Kidney (tissue), 14 donors: Measurements from ENCODE around the gene H2BW2. TPM values are rescaled to one million over a fixed set of nuclear protein-coding genes. Genes with fewer than 3 reads are reported as not detected.
"Not testable (repeated sequence)": the region's sequence is repeated elsewhere in the genome, so short reads cannot be mapped to it uniquely, and the experiment has no call there.

Source experiments
- DNase-seq, 5 donors: peaks; one replicate each; pipeline ENCODE4 v3.0.0-alpha.2; 2013 to 2020
- FAIRE-seq: peaks from 2 replicates; lab custom pipeline; 2012; peaks lifted over from hg19 to GRCh38; lab: Jason Lieb, UNC
- H3K27ac ChIP-seq, 2 donors: one replicate each; pipeline ENCODE4 v1.7.0; 2013; ENCODE audit warnings: low read depth in 2 of 2, low read length in 2 of 2, inconsistent platforms in 1 of 2
- H3K27me3 ChIP-seq: one replicate; pipeline ENCODE4 v1.7.1; 2013; ENCODE audit warnings: low read length, inconsistent platforms; ENCODE audit not compliant: control insufficient read depth, insufficient read depth
- H3K36me3 ChIP-seq, 3 donors: one replicate each; pipeline versions ENCODE4 v1.7.0 to v1.7.1; 2013; ENCODE audit warnings: low read length in 3 of 3, control low read depth in 1 of 3, inconsistent platforms in 1 of 3; ENCODE audit not compliant: insufficient read depth in 3 of 3, control insufficient read depth in 2 of 3
- H3K4me1 ChIP-seq, 3 donors: one replicate each; pipeline versions ENCODE4 v1.7.0 to v1.7.1; 2013; ENCODE audit warnings: low read length in 3 of 3, inconsistent platforms in 1 of 3, low read depth in 1 of 3; ENCODE audit not compliant: control insufficient read depth in 2 of 3, insufficient read depth in 2 of 3
- H3K4me3 ChIP-seq, 3 donors: one replicate each; pipeline versions ENCODE4 v1.7.0 to v1.8.1; 2013; ENCODE audit warnings: low read length in 3 of 3, control low read depth in 1 of 3, inconsistent platforms in 1 of 3
- H3K9ac ChIP-seq, 3 donors: one replicate each; pipeline versions ENCODE4 v1.7.0 to v1.7.1; 2013; ENCODE audit warnings: low read length in 3 of 3, control low read depth in 1 of 3, inconsistent platforms in 1 of 3
- H3K9me3 ChIP-seq, 3 donors: one replicate each; pipeline versions ENCODE4 v1.7.0 to v1.7.1; 2013; ENCODE audit warnings: low read length in 3 of 3, control low read depth in 1 of 3, inconsistent platforms in 1 of 3; ENCODE audit not compliant: control insufficient read depth in 2 of 3, insufficient read depth in 1 of 3
- CTCF ChIP-seq: IDR thresholded peaks from 3 replicates; pipeline ENCODE4 v1.5.1; 2012; ENCODE audit warnings: mild to moderate bottlenecking, moderate library complexity, borderline replicate concordance; ENCODE audit not compliant: insufficient read depth; ENCODE audit errors: extremely low read depth
- intact Hi-C: fragments of 100-400 bp; cut with DNase I; formaldehyde crosslinking; loops from one replicate; pipeline ENCODE4 v1.11.1; 2022
- polyA plus RNA-seq: library from polyadenylated mRNA; stranded (reverse); fragments of 350-450 nt; fragmentation: Illumina TruSeq; extraction: RNeasy Lipid Tissue Mini Kit (QIAGEN cat#74804); gene quantifications from one replicate; pipeline ENCODE4 v1.2.3, GENCODE V29; 2014; ENCODE audit warnings: low read depth, low replicate concordance; ENCODE audit not compliant: insufficient read depth
- total RNA-seq: library from RNA; stranded (reverse); fragmentation: NEBNext Ultra II Directional; extraction: Animal tissue kit (Norgen Biotek cat#: 25700); gene quantifications from one replicate; pipeline ENCODE4 v1.2.1, GENCODE V29; 2021
- donor health status: control.
- donor health status: control.
- donor health status: control.
- donor health status: control.
- donor health status: control.
- donor health status: DM: yes; HTN: yes; CAD: no.
- donor health status: Normal renal cell carcinoma (clear cell type).

The H2BW2 gene
- total and polyA plus RNA-seq, 2 donors from 2014 or later: not detected

- Histone ChIP-seq H3K4me3 (no peak overlapping the region), H3K9ac (no peak overlapping the region), H3K27me3 (peaks cover 2% of the 10 kb centered on the region), H3K27ac (no peak overlapping the region), H3K36me3 (no peaks in the 10 kb centered on the region), H3K4me1 (no peaks in the 10 kb centered on the region), H3K9me3 (no peaks in the 10 kb centered on the region)
- TF ChIP-seq CTCF: no peak
- no peak for FAIRE-seq
- DNase-seq: no peak
- intact Hi-C loops: no loop called here
These were observed 1.2 kb downstream of the H2BW2 start for GRCh38 chrX:104041003-104041402.

GRCh38 chrX:104045642-104046041 is 5.9 kb downstream of the H2BW2 start:
- Histone ChIP-seq H3K4me3 (no peak overlapping the region), H3K4me1 (no peaks in the 10 kb centered on the region), H3K36me3 (no peaks in the 10 kb centered on the region), H3K27me3 (no peaks in the 10 kb centered on the region), H3K27ac (no peak overlapping the region), H3K9ac (no peak overlapping the region), H3K9me3 (no peaks in the 10 kb centered on the region)
- TF ChIP-seq CTCF: no peak
- FAIRE-seq (no peak), DNase-seq (no peak)
- intact Hi-C loops: no loop called here

- no peak for FAIRE-seq
- Histone ChIP-seq H3K4me1 (no peaks in the 10 kb centered on the region), H3K4me3 (no peak overlapping the region), H3K9me3 (no peaks in the 10 kb centered on the region), H3K27ac (no peak overlapping the region), H3K27me3 (no peaks in the 10 kb centered on the region), H3K36me3 (no peaks in the 10 kb centered on the region), H3K9ac (no peak overlapping the region)
- no peak for DNase-seq
- no peak for TF ChIP-seq CTCF
- intact Hi-C loops: no loop called here
These were observed 7.4 kb downstream of the H2BW2 start for GRCh38 chrX:104047171-104047570.

GRCh38 chrX:104054956-104055355 is 15.2 kb downstream of the H2BW2 start:
- H3K9me3 ChIP-seq, H3K9ac ChIP-seq, H3K4me1 ChIP-seq, H3K27me3 ChIP-seq, H3K36me3 ChIP-seq, DNase-seq, FAIRE-seq, intact Hi-C loops, H3K4me3 ChIP-seq, H3K27ac ChIP-seq: not testable (repeated sequence)

- intact Hi-C loops, H3K27me3 ChIP-seq, DNase-seq, H3K9me3 ChIP-seq, H3K4me1 ChIP-seq, H3K9ac ChIP-seq, FAIRE-seq, H3K27ac ChIP-seq, H3K4me3 ChIP-seq, H3K36me3 ChIP-seq: not testable (repeated sequence)
These were observed 22.9 kb downstream of the H2BW2 start for GRCh38 chrX:104062636-104063035.

GRCh38 chrX:104075778-104076445 is 36.2 kb downstream of the H2BW2 start, which contains the start of gene TMSB15C:
TMSB15C (minus strand) TSS chrX:104076236.
- FAIRE-seq, H3K27ac ChIP-seq, intact Hi-C loops, H3K27me3 ChIP-seq, H3K36me3 ChIP-seq, H3K9me3 ChIP-seq, H3K9ac ChIP-seq, H3K4me1 ChIP-seq, DNase-seq, H3K4me3 ChIP-seq: not testable (repeated sequence)
